Breast epithelium (tissue), 3 donors: Measurements from ENCODE around the gene ZMYND15.
"Not testable (repeated sequence)": the region's sequence is repeated elsewhere in the genome, so short reads cannot be mapped to it uniquely, and the experiment has no call there.

Experiments used
- CTCF ChIP-seq, 3 donors: fragments of 450-650 bp; IDR thresholded peaks; one replicate each; pipeline ENCODE4 v1.5.1; 2016 to 2017; ENCODE audit warnings: antibody characterized with exemption in 3 of 3, mild to moderate bottlenecking in 3 of 3, moderate library complexity in 3 of 3
- POLR2A ChIP-seq: fragments of 450-650 bp; IDR thresholded peaks from one replicate; pipeline ENCODE4 v1.6.1; 2016; ENCODE audit warnings: antibody characterized with exemption, mild to moderate bottlenecking, moderate library complexity
- POLR2AphosphoS5 ChIP-seq, 3 donors: sonication (generic); formaldehyde crosslinking; IDR thresholded peaks; one replicate each; pipeline ENCODE4 v1.6.1; 2017; ENCODE audit warnings: antibody characterized with exemption in 3 of 3

GRCh38 chr17:4714340-4715062 is 25.1 kb upstream of the ZMYND15 start:
- TF ChIP-seq POLR2AphosphoS5 (IDR thresholded peaks at IDR 0.05); CTCF (IDR thresholded peaks at IDR 0.05); POLR2A: not testable (repeated sequence)
